GM23338 (cell line): ENCODE data around the gene KCNT2. TPM values are rescaled to one million over a fixed set of nuclear protein-coding genes. Genes with fewer than 3 reads are reported as not detected.

ENCODE experiments used
- ATAC-seq: fragments of 200-7000 bp; cut with Tn5 transposase; 3 replicates; pipeline ENCODE4 v1.9.1; 2020
- DNase-seq: peaks from one replicate; pipeline ENCODE4 v3.0.0-alpha.2; 2015; ENCODE audit warnings: low spot score
- H2AFZ ChIP-seq: fragments of 200-600 bp; sonication (generic); 2 replicates; pipeline ENCODE4 v1.8.0; 2016; ENCODE audit warnings: antibody characterized with exemption, mild to moderate bottlenecking, moderate library complexity
- H3F3A ChIP-seq: fragments of 200-600 bp; sonication (generic); replicated peaks from 2 replicates; pipeline ENCODE4 v1.8.0; 2017; ENCODE audit warnings: antibody characterized with exemption, mixed run types, low read depth
- H3K27ac ChIP-seq: fragments of 200-600 bp; sonication (generic); 2 replicates; pipeline ENCODE4 v1.6.1; 2016; ENCODE audit warnings: low read depth
- H3K27me3 ChIP-seq: fragments of 200-600 bp; sonication (generic); 2 replicates; pipeline ENCODE4 v1.8.0; 2016; ENCODE audit warnings: mild to moderate bottlenecking, mixed run types, moderate library complexity; ENCODE audit not compliant: insufficient read depth
- H3K36me3 ChIP-seq: fragments of 200-600 bp; sonication (generic); 2 replicates; pipeline ENCODE4 v1.8.0; 2016; ENCODE audit warnings: mild to moderate bottlenecking; ENCODE audit not compliant: insufficient read depth
- H3K4me1 ChIP-seq: fragments of 200-600 bp; sonication (generic); 2 replicates; pipeline ENCODE4 v1.8.0; 2016; ENCODE audit warnings: mild to moderate bottlenecking, moderate library complexity; ENCODE audit not compliant: insufficient read depth
- H3K4me2 ChIP-seq: fragments of 200-600 bp; sonication (generic); 2 replicates; pipeline ENCODE4 v1.7.1; 2017; ENCODE audit warnings: mixed run types
- H3K4me3 ChIP-seq: fragments of 200-600 bp; sonication (generic); 2 replicates; pipeline ENCODE4 v1.6.1; 2016; ENCODE audit warnings: mixed run types
- H3K79me2 ChIP-seq: fragments of 200-600 bp; sonication (generic); replicated peaks from 2 replicates; pipeline ENCODE4 v1.8.0; 2017; ENCODE audit warnings: mild to moderate bottlenecking; ENCODE audit not compliant: insufficient read depth
- H3K9me2 ChIP-seq: fragments of 200-600 bp; sonication (generic); 2 replicates; pipeline ENCODE4 v1.8.0; 2017; ENCODE audit not compliant: insufficient read depth
- H4K20me1 ChIP-seq: fragments of 200-600 bp; sonication (generic); replicated peaks from 2 replicates; pipeline ENCODE4 v1.8.0; 2017; ENCODE audit warnings: mild to moderate bottlenecking; ENCODE audit not compliant: insufficient read depth
- H3K27ac Mint-ChIP-seq: 2 replicates; pipeline ENCODE4 v1.8.0; 2020; ENCODE audit warnings: inconsistent platforms, mild to moderate bottlenecking, moderate library complexity, mixed read lengths
- H3K27me3 Mint-ChIP-seq: 3 replicates; pipeline ENCODE4 v1.8.0; 2022; ENCODE audit warnings: low read depth, mild to moderate bottlenecking, moderate library complexity, mixed read lengths, inconsistent platforms; ENCODE audit not compliant: insufficient read depth, poor library complexity
- H3K36me3 Mint-ChIP-seq: 3 replicates; pipeline ENCODE4 v1.8.0; 2021; ENCODE audit warnings: low read depth, mild to moderate bottlenecking, inconsistent platforms, moderate library complexity, mixed read lengths
- H3K4me1 Mint-ChIP-seq: 3 replicates; pipeline ENCODE4 v1.8.0; 2020; ENCODE audit warnings: mild to moderate bottlenecking, inconsistent platforms, mixed read lengths
- H3K4me3 Mint-ChIP-seq: 3 replicates; pipeline ENCODE4 v1.8.0; 2021; ENCODE audit warnings: moderate library complexity, mild to moderate bottlenecking, inconsistent platforms, mixed read lengths
- H3K9me3 Mint-ChIP-seq: 3 replicates; pipeline ENCODE4 v1.8.0; 2020; ENCODE audit warnings: moderate library complexity, mild to moderate bottlenecking, inconsistent platforms, mixed read lengths
- CREB1 ChIP-seq: fragments of 250-450 bp; sonication (Bioruptor Pico); IDR thresholded peaks from 2 replicates; pipeline ENCODE4 v1.5.0; 2020; ENCODE audit warnings: low read depth, mild to moderate bottlenecking, moderate library complexity
- EZH2 ChIP-seq: fragments of 200-600 bp; sonication (generic); IDR thresholded peaks from one replicate; pipeline ENCODE4 v1.8.0; 2017; ENCODE audit warnings: antibody characterized with exemption, mild to moderate bottlenecking, low read depth; ENCODE audit not compliant: unreplicated experiment
- EZH2phosphoT487 ChIP-seq: fragments of 200-600 bp; sonication (generic); IDR thresholded peaks from one replicate; pipeline ENCODE4 v1.8.1; 2018; ENCODE audit warnings: antibody characterized with exemption; ENCODE audit not compliant: unreplicated experiment
- JUNB ChIP-seq: IDR thresholded peaks from one replicate; pipeline ENCODE4 v1.6.1; 2016; ENCODE audit warnings: antibody characterized with exemption; ENCODE audit not compliant: unreplicated experiment
- NANOG ChIP-seq: IDR thresholded peaks from 2 replicates; pipeline ENCODE4 v1.6.1; 2016; ENCODE audit warnings: antibody characterized with exemption, borderline replicate concordance
- POLR2AphosphoS5 ChIP-seq: IDR thresholded peaks from 2 replicates; pipeline ENCODE4 v1.6.1; 2016; ENCODE audit warnings: antibody characterized with exemption, low read depth
- STAT1 ChIP-seq: IDR thresholded peaks from one replicate; pipeline ENCODE4 v1.6.1; 2016; ENCODE audit warnings: antibody characterized with exemption; ENCODE audit not compliant: unreplicated experiment
- ZNF114 ChIP-seq: fragments of 250-450 bp; sonication (Bioruptor Pico); IDR thresholded peaks from 2 replicates; pipeline ENCODE4 v1.5.0; 2020; ENCODE audit warnings: mild to moderate bottlenecking, moderate library complexity
- ZNF331 ChIP-seq: fragments of 250-450 bp; sonication (Bioruptor Pico); IDR thresholded peaks from 2 replicates; pipeline ENCODE4 v1.5.0; 2020; ENCODE audit warnings: low read depth, mild to moderate bottlenecking, moderate library complexity
- polyA plus RNA-seq: library from polyadenylated mRNA; unstranded; fragments of >200 nt; fragmentation: Nextera tagmentation; extraction: Ambion mirVana; gene quantifications from 2 replicates; pipeline ENCODE4 v1.2.1, GENCODE V29; 2016
- total RNA-seq: library from RNA; depleted of rRNA; stranded (reverse); fragments of >200 nt; shearing (Covaris generic); gene quantifications from 2 replicates; pipeline ENCODE4 v1.2.3, GENCODE V29; 2014
- TF ChIP-seq, protein P1 (sequence below): IDR thresholded peaks from 2 replicates; pipeline ENCODE4 v1.6.1; 2016; ENCODE audit warnings: antibody characterized with exemption
- TF ChIP-seq, protein P2 (sequence below), 2 experiments: fragments of 200-600 bp in 1 of 2; sonication (generic) in 1 of 2; conservative IDR thresholded peaks; 2 replicates each; pipeline versions ENCODE4 v1.5.1 to v1.6.1; 2016 to 2017; ENCODE audit warnings: antibody characterized with exemption in 2 of 2, low read depth in 2 of 2, mild to moderate bottlenecking in 2 of 2, moderate library complexity in 1 of 2
- TF ChIP-seq, protein P3 (sequence below): IDR thresholded peaks from one replicate; pipeline ENCODE4 v1.6.1; 2018; ENCODE audit warnings: antibody characterized with exemption; ENCODE audit not compliant: unreplicated experiment
- TF ChIP-seq, protein P4 (sequence below): fragments of 250-450 bp; sonication (Bioruptor Pico); IDR thresholded peaks from 2 replicates; pipeline ENCODE4 v1.5.0; 2020; ENCODE audit warnings: mild to moderate bottlenecking, moderate library complexity

The KCNT2 gene
- total and polyA plus RNA-seq, 2 experiments from 2014 or later = 5.4 to 13.4 TPM

DNA sequence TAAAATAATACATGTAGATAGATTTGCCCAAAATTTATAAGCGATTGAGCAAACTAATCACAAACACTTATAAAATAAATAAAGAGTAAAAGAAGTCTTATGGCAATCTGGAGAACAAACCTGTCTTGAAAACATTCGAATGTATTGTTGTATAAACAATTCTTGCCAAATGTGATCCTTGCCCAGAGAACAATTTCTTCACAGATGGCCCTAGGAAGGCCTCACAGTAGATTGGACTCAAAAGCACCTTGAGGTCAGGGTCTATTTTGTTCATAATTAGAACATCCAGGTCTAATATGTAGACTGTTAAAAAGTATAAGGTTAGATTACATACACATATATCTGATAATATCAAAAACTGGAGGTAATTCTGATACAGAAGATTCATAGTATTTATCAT lies 202.4 kb downstream of the KCNT2 start:
- Histone ChIP-seq H3K79me2 (no peaks in the 10 kb centered on the region), H3F3A (no peaks in the 10 kb centered on the region), H2AFZ (no peak overlapping the region), H3K9me2 (no peaks in the 10 kb centered on the region), H3K4me3 (no peak overlapping the region), H3K4me2 (no peak overlapping the region), H3K27me3 (no peaks in the 10 kb centered on the region), H3K27ac (no peak overlapping the region), H3K4me1 (no peaks in the 10 kb centered on the region; the same call in 1 of the 2 replicates), H4K20me1 (no peaks in the 10 kb centered on the region), H3K36me3 (no peaks in the 10 kb centered on the region)
- H3K27ac Mint-ChIP-seq = no peak overlapping the region
- peaks cover 26% of the 10 kb centered on the region for H3K4me1 Mint-ChIP-seq
- no peaks in the 10 kb centered on the region for H3K9me3 Mint-ChIP-seq
- ATAC-seq = no peak
- TF ChIP-seq ZNF331 (CRISPR knock-in tag) (no peak), CREB1 (no peak), ZNF114 (no peak), EZH2 (no peak), POLR2AphosphoS5 (no peak), NANOG (no peak), EZH2phosphoT487 (no peak), JUNB (no peak), STAT1 (no peak)
- TF ChIP-seq, protein P1, sequence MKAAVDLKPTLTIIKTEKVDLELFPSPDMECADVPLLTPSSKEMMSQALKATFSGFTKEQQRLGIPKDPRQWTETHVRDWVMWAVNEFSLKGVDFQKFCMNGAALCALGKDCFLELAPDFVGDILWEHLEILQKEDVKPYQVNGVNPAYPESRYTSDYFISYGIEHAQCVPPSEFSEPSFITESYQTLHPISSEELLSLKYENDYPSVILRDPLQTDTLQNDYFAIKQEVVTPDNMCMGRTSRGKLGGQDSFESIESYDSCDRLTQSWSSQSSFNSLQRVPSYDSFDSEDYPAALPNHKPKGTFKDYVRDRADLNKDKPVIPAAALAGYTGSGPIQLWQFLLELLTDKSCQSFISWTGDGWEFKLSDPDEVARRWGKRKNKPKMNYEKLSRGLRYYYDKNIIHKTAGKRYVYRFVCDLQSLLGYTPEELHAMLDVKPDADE = no peak
- TF ChIP-seq, protein P2, sequence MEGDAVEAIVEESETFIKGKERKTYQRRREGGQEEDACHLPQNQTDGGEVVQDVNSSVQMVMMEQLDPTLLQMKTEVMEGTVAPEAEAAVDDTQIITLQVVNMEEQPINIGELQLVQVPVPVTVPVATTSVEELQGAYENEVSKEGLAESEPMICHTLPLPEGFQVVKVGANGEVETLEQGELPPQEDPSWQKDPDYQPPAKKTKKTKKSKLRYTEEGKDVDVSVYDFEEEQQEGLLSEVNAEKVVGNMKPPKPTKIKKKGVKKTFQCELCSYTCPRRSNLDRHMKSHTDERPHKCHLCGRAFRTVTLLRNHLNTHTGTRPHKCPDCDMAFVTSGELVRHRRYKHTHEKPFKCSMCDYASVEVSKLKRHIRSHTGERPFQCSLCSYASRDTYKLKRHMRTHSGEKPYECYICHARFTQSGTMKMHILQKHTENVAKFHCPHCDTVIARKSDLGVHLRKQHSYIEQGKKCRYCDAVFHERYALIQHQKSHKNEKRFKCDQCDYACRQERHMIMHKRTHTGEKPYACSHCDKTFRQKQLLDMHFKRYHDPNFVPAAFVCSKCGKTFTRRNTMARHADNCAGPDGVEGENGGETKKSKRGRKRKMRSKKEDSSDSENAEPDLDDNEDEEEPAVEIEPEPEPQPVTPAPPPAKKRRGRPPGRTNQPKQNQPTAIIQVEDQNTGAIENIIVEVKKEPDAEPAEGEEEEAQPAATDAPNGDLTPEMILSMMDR (conservative IDR thresholded peaks at IDR 0.05; ENCODE audit: low read depth in 2 of 2) = no peak
- TF ChIP-seq, protein P3, sequence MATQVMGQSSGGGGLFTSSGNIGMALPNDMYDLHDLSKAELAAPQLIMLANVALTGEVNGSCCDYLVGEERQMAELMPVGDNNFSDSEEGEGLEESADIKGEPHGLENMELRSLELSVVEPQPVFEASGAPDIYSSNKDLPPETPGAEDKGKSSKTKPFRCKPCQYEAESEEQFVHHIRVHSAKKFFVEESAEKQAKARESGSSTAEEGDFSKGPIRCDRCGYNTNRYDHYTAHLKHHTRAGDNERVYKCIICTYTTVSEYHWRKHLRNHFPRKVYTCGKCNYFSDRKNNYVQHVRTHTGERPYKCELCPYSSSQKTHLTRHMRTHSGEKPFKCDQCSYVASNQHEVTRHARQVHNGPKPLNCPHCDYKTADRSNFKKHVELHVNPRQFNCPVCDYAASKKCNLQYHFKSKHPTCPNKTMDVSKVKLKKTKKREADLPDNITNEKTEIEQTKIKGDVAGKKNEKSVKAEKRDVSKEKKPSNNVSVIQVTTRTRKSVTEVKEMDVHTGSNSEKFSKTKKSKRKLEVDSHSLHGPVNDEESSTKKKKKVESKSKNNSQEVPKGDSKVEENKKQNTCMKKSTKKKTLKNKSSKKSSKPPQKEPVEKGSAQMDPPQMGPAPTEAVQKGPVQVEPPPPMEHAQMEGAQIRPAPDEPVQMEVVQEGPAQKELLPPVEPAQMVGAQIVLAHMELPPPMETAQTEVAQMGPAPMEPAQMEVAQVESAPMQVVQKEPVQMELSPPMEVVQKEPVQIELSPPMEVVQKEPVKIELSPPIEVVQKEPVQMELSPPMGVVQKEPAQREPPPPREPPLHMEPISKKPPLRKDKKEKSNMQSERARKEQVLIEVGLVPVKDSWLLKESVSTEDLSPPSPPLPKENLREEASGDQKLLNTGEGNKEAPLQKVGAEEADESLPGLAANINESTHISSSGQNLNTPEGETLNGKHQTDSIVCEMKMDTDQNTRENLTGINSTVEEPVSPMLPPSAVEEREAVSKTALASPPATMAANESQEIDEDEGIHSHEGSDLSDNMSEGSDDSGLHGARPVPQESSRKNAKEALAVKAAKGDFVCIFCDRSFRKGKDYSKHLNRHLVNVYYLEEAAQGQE = no peak
- TF ChIP-seq, protein P4, sequence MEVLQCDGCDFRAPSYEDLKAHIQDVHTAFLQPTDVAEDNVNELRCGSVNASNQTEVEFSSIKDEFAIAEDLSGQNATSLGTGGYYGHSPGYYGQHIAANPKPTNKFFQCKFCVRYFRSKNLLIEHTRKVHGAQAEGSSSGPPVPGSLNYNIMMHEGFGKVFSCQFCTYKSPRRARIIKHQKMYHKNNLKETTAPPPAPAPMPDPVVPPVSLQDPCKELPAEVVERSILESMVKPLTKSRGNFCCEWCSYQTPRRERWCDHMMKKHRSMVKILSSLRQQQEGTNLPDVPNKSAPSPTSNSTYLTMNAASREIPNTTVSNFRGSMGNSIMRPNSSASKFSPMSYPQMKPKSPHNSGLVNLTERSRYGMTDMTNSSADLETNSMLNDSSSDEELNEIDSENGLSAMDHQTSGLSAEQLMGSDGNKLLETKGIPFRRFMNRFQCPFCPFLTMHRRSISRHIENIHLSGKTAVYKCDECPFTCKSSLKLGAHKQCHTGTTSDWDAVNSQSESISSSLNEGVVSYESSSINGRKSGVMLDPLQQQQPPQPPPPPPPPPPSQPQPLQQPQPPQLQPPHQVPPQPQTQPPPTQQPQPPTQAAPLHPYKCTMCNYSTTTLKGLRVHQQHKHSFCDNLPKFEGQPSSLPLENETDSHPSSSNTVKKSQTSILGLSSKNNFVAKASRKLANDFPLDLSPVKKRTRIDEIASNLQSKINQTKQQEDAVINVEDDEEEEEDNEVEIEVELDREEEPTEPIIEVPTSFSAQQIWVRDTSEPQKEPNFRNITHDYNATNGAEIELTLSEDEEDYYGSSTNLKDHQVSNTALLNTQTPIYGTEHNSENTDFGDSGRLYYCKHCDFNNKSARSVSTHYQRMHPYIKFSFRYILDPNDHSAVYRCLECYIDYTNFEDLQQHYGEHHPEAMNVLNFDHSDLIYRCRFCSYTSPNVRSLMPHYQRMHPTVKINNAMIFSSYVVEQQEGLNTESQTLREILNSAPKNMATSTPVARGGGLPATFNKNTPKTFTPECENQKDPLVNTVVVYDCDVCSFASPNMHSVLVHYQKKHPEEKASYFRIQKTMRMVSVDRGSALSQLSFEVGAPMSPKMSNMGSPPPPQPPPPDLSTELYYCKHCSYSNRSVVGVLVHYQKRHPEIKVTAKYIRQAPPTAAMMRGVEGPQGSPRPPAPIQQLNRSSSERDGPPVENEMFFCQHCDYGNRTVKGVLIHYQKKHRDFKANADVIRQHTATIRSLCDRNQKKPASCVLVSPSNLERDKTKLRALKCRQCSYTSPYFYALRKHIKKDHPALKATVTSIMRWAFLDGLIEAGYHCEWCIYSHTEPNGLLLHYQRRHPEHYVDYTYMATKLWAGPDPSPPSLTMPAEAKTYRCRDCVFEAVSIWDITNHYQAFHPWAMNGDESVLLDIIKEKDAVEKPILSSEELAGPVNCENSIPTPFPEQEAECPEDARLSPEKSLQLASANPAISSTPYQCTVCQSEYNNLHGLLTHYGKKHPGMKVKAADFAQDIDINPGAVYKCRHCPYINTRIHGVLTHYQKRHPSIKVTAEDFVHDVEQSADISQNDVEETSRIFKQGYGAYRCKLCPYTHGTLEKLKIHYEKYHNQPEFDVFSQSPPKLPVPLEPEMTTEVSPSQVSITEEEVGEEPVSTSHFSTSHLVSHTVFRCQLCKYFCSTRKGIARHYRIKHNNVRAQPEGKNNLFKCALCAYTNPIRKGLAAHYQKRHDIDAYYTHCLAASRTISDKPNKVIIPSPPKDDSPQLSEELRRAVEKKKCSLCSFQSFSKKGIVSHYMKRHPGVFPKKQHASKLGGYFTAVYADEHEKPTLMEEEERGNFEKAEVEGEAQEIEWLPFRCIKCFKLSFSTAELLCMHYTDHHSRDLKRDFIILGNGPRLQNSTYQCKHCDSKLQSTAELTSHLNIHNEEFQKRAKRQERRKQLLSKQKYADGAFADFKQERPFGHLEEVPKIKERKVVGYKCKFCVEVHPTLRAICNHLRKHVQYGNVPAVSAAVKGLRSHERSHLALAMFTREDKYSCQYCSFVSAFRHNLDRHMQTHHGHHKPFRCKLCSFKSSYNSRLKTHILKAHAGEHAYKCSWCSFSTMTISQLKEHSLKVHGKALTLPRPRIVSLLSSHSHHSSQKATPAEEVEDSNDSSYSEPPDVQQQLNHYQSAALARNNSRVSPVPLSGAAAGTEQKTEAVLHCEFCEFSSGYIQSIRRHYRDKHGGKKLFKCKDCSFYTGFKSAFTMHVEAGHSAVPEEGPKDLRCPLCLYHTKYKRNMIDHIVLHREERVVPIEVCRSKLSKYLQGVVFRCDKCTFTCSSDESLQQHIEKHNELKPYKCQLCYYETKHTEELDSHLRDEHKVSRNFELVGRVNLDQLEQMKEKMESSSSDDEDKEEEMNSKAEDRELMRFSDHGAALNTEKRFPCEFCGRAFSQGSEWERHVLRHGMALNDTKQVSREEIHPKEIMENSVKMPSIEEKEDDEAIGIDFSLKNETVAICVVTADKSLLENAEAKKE = no peak
- H3K4me3 Mint-ChIP-seq = no peak overlapping the region
- peaks cover 4% of the 10 kb centered on the region for H3K27me3 Mint-ChIP-seq
- no peak for DNase-seq
- H3K36me3 Mint-ChIP-seq = no peaks in the 10 kb centered on the region
